Left lung (tissue), 10 donors: ENCODE results near the gene TRIM46. TPM values are rescaled to one million over a fixed set of nuclear protein-coding genes. Genes with fewer than 3 reads are reported as not detected.
"Not testable (repeated sequence)": the region's sequence is repeated elsewhere in the genome, so short reads cannot be mapped to it uniquely, and the experiment has no call there.

ENCODE experiments used
- ATAC-seq: fragments of 200-7000 bp; cut with Tn5 transposase; one replicate; pipeline ENCODE4 v1.9.1; 2020; ENCODE audit warnings: moderate library complexity
- DNase-seq, 4 donors: peaks; one replicate each; pipeline ENCODE4 v3.0.0-alpha.2; 2013 to 2020
- H3K27ac ChIP-seq, 2 donors: fragments of 200-600 bp; sonication (generic) in 1 of 2; one replicate each; pipeline versions ENCODE4 v1.5.0 to v1.8.0; 2020 to 2021
- H3K27me3 ChIP-seq, 2 donors: fragments of 200-600 bp; sonication (generic) in 1 of 2; one replicate each; pipeline versions ENCODE4 v1.5.0 to v1.8.0; 2020 to 2021
- H3K36me3 ChIP-seq, 2 donors: fragments of 200-600 bp; sonication (generic) in 1 of 2; one replicate each; pipeline versions ENCODE4 v1.5.0 to v1.8.0; 2020 to 2021
- H3K4me1 ChIP-seq, 2 donors: fragments of 200-600 bp; one replicate each; pipeline ENCODE4 v1.8.0; 2021
- H3K4me3 ChIP-seq, 2 donors: fragments of 200-600 bp; sonication (generic) in 1 of 2; one replicate each; pipeline versions ENCODE4 v1.5.0 to v1.8.0; 2020 to 2021; ENCODE audit warnings: mild to moderate bottlenecking in 1 of 2
- H3K9me3 ChIP-seq, 2 donors: fragments of 200-600 bp; sonication (generic) in 1 of 2; one replicate each; pipeline versions ENCODE4 v1.5.0 to v1.8.0; 2020 to 2021
- CTCF ChIP-seq, 2 donors: fragments of 200-600 bp; sonication (generic) in 1 of 2; IDR thresholded peaks; one replicate each; pipeline versions ENCODE4 v1.5.0 to v1.8.0; 2021; ENCODE audit warnings: antibody characterized with exemption in 2 of 2
- intact Hi-C, 2 donors: fragments of 100-400 bp; cut with DNase I; formaldehyde crosslinking; loops; one replicate each; pipeline versions ENCODE4 v1.11.2 to v1.14.2; 2022
- polyA plus RNA-seq, 6 donors: library from polyadenylated mRNA; unstranded; fragments of 120-200 nt; gene quantifications; one replicate each; pipeline ENCODE4 v1.2.1, GENCODE V29; 2013; ENCODE audit not compliant: insufficient read length in 6 of 6
- total RNA-seq, 2 donors: library from RNA; stranded (reverse); fragmentation: NEBNext Ultra II Directional; extraction: Animal tissue kit (Norgen Biotek cat#: 25700); gene quantifications; one replicate each; pipeline ENCODE4 v1.2.1, GENCODE V29; 2021
- donor health status: DM: no; HTN: yes; CAD: no.
- donor health status: DM: no; HTN: no; CAD: no.

TRIM46 gene
- total and polyA plus RNA-seq, 8 donors, result 0.45 to 6.2 (median 4.2) TPM

GRCh38 chr1:155187456-155187891 lies 13.8 kb downstream of the TRIM46 start:
- peak overlapping the region; percentile 53 to 79 for H3K27ac ChIP-seq
- H3K4me1 ChIP-seq, result peaks cover 0 to 19% of the 10 kb centered on the region in 2 donors
- TF ChIP-seq CTCF (IDR thresholded peaks at IDR 0.05), result no peak
- no peaks in the 10 kb centered on the region for H3K9me3 ChIP-seq
- H3K27me3 ChIP-seq, result no peaks in the 10 kb centered on the region
- intact Hi-C loops, result no loop called here
- H3K36me3 ChIP-seq, result no peaks in the 10 kb centered on the region
- H3K4me3 ChIP-seq, result peak overlapping the region; percentile 22 to 32
- ATAC-seq (peak; percentile 3), DNase-seq (peak in 2 of 4 donors; percentile 31 to 54)

GRCh38 chr1:155188268-155188667 lies 14.6 kb downstream of the TRIM46 start:
- intact Hi-C loops, result no loop called here
- H3K27me3 ChIP-seq, result no peaks in the 10 kb centered on the region
- DNase-seq, result peak in 2 of 4 donors; percentile 22 to 44
- no peak for TF ChIP-seq CTCF (IDR thresholded peaks at IDR 0.05)
- H3K4me3 ChIP-seq, result peak overlapping the region; percentile 22 to 32
- H3K27ac ChIP-seq, result peak overlapping the region; percentile 53 to 79
- no peak for ATAC-seq
- no peaks in the 10 kb centered on the region for H3K9me3 ChIP-seq
- H3K36me3 ChIP-seq, result no peaks in the 10 kb centered on the region
- peaks cover 0 to 27% of the 10 kb centered on the region in 2 donors for H3K4me1 ChIP-seq

GRCh38 chr1:155189926-155190325 lies 16.3 kb downstream of the TRIM46 start:
- H3K36me3 ChIP-seq, intact Hi-C loops, H3K9me3 ChIP-seq, H3K4me3 ChIP-seq, H3K27ac ChIP-seq, ATAC-seq, H3K27me3 ChIP-seq: not testable (repeated sequence)
- H3K4me1 ChIP-seq, result peaks cover 9 to 39% of the 10 kb centered on the region in 2 donors
- DNase-seq, result peak in 1 of 4 donors; percentile 58

- Histone ChIP-seq H3K27me3 (peaks cover 0 to 12% of the 10 kb centered on the region in 2 donors), H3K4me1 (peaks cover 9 to 40% of the 10 kb centered on the region in 2 donors), H3K36me3 (peaks cover 0 to 2% of the 10 kb centered on the region in 2 donors), H3K4me3 (peak overlapping the region; percentile 20 to 52), H3K27ac (peak overlapping the region; percentile 91 to 92), H3K9me3 (no peaks in the 10 kb centered on the region)
- DNase-seq (peak in 1 of 4 donors; percentile 83), ATAC-seq (no peak)
- TF ChIP-seq CTCF (IDR thresholded peaks at IDR 0.05), result no peak
- intact Hi-C loops, result no loop called here
These were observed 18.3 kb downstream of the TRIM46 start for GRCh38 chr1:155191904-155192303.

GRCh38 chr1:155192346-155193274 lies 19.0 kb downstream of the TRIM46 start:
- Histone ChIP-seq H3K4me3 (peak overlapping the region; percentile 38 to 52), H3K4me1 (peaks cover 9 to 40% of the 10 kb centered on the region in 2 donors), H3K36me3 (peaks cover 0 to 9% of the 10 kb centered on the region in 2 donors), H3K27me3 (peaks cover 0 to 12% of the 10 kb centered on the region in 2 donors), H3K27ac (peak overlapping the region; percentile 91 to 92), H3K9me3 (no peaks in the 10 kb centered on the region)
- ATAC-seq (peak; percentile 63), DNase-seq (peak; percentile 50 to 86 (median 85))
- intact Hi-C loops, result no loop called here
- TF ChIP-seq CTCF (IDR thresholded peaks at IDR 0.05), result no peak
